Measurements from ENCODE around the gene CCDC30. TPM values are rescaled to one million over a fixed set of nuclear protein-coding genes. Genes with fewer than 3 reads are reported as not detected.

Gene CCDC30
- total and polyA plus RNA-seq, 4 experiments from 2014 or later: 2.5 to 7.1 (median 5.2) TPM

- H3K27ac ChIP-seq (ENCODE audit: low read depth, low read length): no peak overlapping the region
- H3K4me1 ChIP-seq (ENCODE audit: insufficient read depth, low read length): peaks cover 81% of the 10 kb centered on the region
- intact Hi-C loops (cut with micrococcal nuclease): loop anchor here (10.0 kb wide), 1 partner anchor 792 kb away; no protein-coding TSS in a partner anchor
- H3K36me3 ChIP-seq (ENCODE audit: insufficient read depth, low read length): no peaks in the 10 kb centered on the region
- POLR2A ChIA-PET (ENCODE audit: partially characterized antibody): interaction anchor here (1.4 kb wide), 1 partner anchor 24 kb away, joined by 4 read pairs; no protein-coding TSS in a partner anchor
- peaks cover 24 to 49% of the 10 kb centered on the region in 2 donors for H3K36me3 Mint-ChIP-seq
- no peak overlapping the region for H3K4me3 ChIP-seq (ENCODE audit: low read length in 2 of 2)
- no peaks in the 10 kb centered on the region for H3K9me3 ChIP-seq (ENCODE audit: control insufficient read depth in 1 of 2, low read length in 2 of 2)
- peak overlapping the region in 3 of 7 donors; percentile 42 to 48 (median 47) for H3K27ac Mint-ChIP-seq
- H3K4me3 Mint-ChIP-seq: peak overlapping the region in 7 of 8 donors; percentile 17 to 72 (median 39)
- DNase-seq: no peak
- no peaks in the 10 kb centered on the region for H3K27me3 ChIP-seq (ENCODE audit: insufficient read depth, low read length)
- H3K9me3 Mint-ChIP-seq: peaks cover 0 to 5% (median 0%) of the 10 kb centered on the region in 8 donors
- H3K27me3 Mint-ChIP-seq: no peaks in the 10 kb centered on the region
- H3K4me1 Mint-ChIP-seq: peaks cover 69 to 93% (median 79%) of the 10 kb centered on the region in 4 donors
- CTCF ChIA-PET (ENCODE audit: partially characterized antibody): no interaction called here
Measured at GRCh38 chr1:42686418-42686817, 223.3 kb downstream of the CCDC30 start.

- Histone ChIP-seq H3K9me3 (ENCODE audit: control insufficient read depth in 1 of 2, low read length in 2 of 2) (no peaks in the 10 kb centered on the region), H3K27me3 (ENCODE audit: insufficient read depth, low read length) (no peaks in the 10 kb centered on the region), H3K4me3 (ENCODE audit: low read length in 2 of 2) (no peak overlapping the region), H3K27ac (ENCODE audit: low read depth, low read length) (no peak overlapping the region), H3K36me3 (ENCODE audit: insufficient read depth, low read length) (peaks cover 11% of the 10 kb centered on the region), H3K4me1 (ENCODE audit: insufficient read depth, low read length) (peaks cover 90% of the 10 kb centered on the region)
- Mint-ChIP-seq H3K9me3 (no peaks in the 10 kb centered on the region), H3K27me3 (no peaks in the 10 kb centered on the region), H3K4me3 (peak overlapping the region in 5 of 8 donors; percentile 9 to 67 (median 29)), H3K4me1 (peaks cover 75 to 98% (median 87%) of the 10 kb centered on the region in 4 donors), H3K36me3 (peaks cover 17 to 46% of the 10 kb centered on the region in 2 donors), H3K27ac (peak overlapping the region in 2 of 7 donors; percentile 5 to 39)
- DNase-seq: no peak
- CTCF ChIA-PET (ENCODE audit: partially characterized antibody): interaction anchor here (1.0 to 1.1 kb wide), 2 partner anchors 32 to 112 kb away, joined by 3 to 5 read pairs; partner anchors contain the start of gene PPIH
- intact Hi-C loops (cut with micrococcal nuclease): loop anchor here (10.0 kb wide), 1 partner anchor 795 kb away; no protein-coding TSS in a partner anchor
- POLR2A ChIA-PET (ENCODE audit: partially characterized antibody): interaction anchor here (0.8 to 5.2 kb wide), 4 partner anchors 8 to 126 kb away, joined by 3 to 39 read pairs (median 4); partner anchors contain the start of genes PPIH and YBX1
Measured at GRCh38 chr1:42689912-42690311, 226.8 kb downstream of the CCDC30 start.

GRCh38 chr1:42690477-42691156 lies 227.5 kb downstream of the CCDC30 start:
- no peak for DNase-seq
- peaks cover 18% of the 10 kb centered on the region for H3K36me3 ChIP-seq (ENCODE audit: insufficient read depth, low read length)
- no peaks in the 10 kb centered on the region for H3K9me3 ChIP-seq (ENCODE audit: control insufficient read depth in 1 of 2, low read length in 2 of 2)
- peak overlapping the region in 3 of 7 donors; percentile 5 to 53 (median 17) for H3K27ac Mint-ChIP-seq
- intact Hi-C loops (cut with micrococcal nuclease): no loop called here
- H3K4me1 ChIP-seq (ENCODE audit: insufficient read depth, low read length): peaks cover 83% of the 10 kb centered on the region
- no peak overlapping the region for H3K27ac ChIP-seq (ENCODE audit: low read depth, low read length)
- no peaks in the 10 kb centered on the region for H3K27me3 Mint-ChIP-seq
- ChIA-PET CTCF (ENCODE audit: partially characterized antibody) (interaction anchor here (0.9 to 1.2 kb wide), 2 partner anchors 68 to 108 kb away, joined by 3 to 5 read pairs; no protein-coding TSS in a partner anchor), POLR2A (ENCODE audit: partially characterized antibody) (interaction anchor here (0.6 to 5.2 kb wide), 4 partner anchors 8 to 125 kb away, joined by 3 to 39 read pairs (median 3); partner anchors contain the start of gene YBX1)
- H3K36me3 Mint-ChIP-seq: peaks cover 19 to 48% of the 10 kb centered on the region in 2 donors
- peak overlapping the region in 6 of 8 donors; percentile 8 to 61 (median 42) for H3K4me3 Mint-ChIP-seq
- H3K4me1 Mint-ChIP-seq: peaks cover 71 to 95% (median 86%) of the 10 kb centered on the region in 4 donors
- no peaks in the 10 kb centered on the region for H3K9me3 Mint-ChIP-seq
- H3K27me3 ChIP-seq (ENCODE audit: insufficient read depth, low read length): no peaks in the 10 kb centered on the region
- no peak overlapping the region for H3K4me3 ChIP-seq (ENCODE audit: low read length in 2 of 2)

- no peaks in the 10 kb centered on the region for H3K27me3 ChIP-seq (ENCODE audit: insufficient read depth, low read length)
- no peak overlapping the region for H3K27ac ChIP-seq (ENCODE audit: low read depth, low read length)
- Mint-ChIP-seq H3K27ac (peak overlapping the region in 2 of 7 donors; percentile 5 to 17), H3K4me3 (peak overlapping the region in 2 of 8 donors; percentile 51 to 61), H3K36me3 (peaks cover 24 to 53% of the 10 kb centered on the region in 2 donors), H3K9me3 (no peaks in the 10 kb centered on the region), H3K4me1 (peaks cover 69 to 95% (median 82%) of the 10 kb centered on the region in 4 donors), H3K27me3 (no peaks in the 10 kb centered on the region)
- intact Hi-C loops (cut with micrococcal nuclease): no loop called here
- POLR2A ChIA-PET (ENCODE audit: partially characterized antibody): interaction anchor here (1.3 to 5.2 kb wide), 2 partner anchors 9 to 125 kb away, joined by 3 to 39 read pairs; partner anchors contain the start of gene YBX1
- H3K36me3 ChIP-seq (ENCODE audit: insufficient read depth, low read length): peaks cover 23% of the 10 kb centered on the region
- CTCF ChIA-PET (ENCODE audit: partially characterized antibody): interaction anchor here (0.9 to 1.2 kb wide), 2 partner anchors 67 to 109 kb away, joined by 3 to 5 read pairs; no protein-coding TSS in a partner anchor
- no peaks in the 10 kb centered on the region for H3K9me3 ChIP-seq (ENCODE audit: control insufficient read depth in 1 of 2, low read length in 2 of 2)
- peaks cover 77% of the 10 kb centered on the region for H3K4me1 ChIP-seq (ENCODE audit: insufficient read depth, low read length)
- H3K4me3 ChIP-seq (ENCODE audit: low read length in 2 of 2): no peak overlapping the region
- DNase-seq: no peak
Measured at GRCh38 chr1:42691157-42691498, 228.0 kb downstream of the CCDC30 start.

- no peak for DNase-seq
- H3K4me3 ChIP-seq (ENCODE audit: low read length in 2 of 2): no peak overlapping the region
- ChIA-PET CTCF (ENCODE audit: partially characterized antibody) (interaction anchor here (1.0 kb wide), 1 partner anchor 10 kb away, joined by 5 read pairs; the partner anchor contains the start of gene YBX1), POLR2A (ENCODE audit: partially characterized antibody) (interaction anchor here (1.2 to 5.2 kb wide), 2 partner anchors 10 to 28 kb away, joined by 3 to 39 read pairs; partner anchors contain the start of gene YBX1)
- no peak overlapping the region for H3K27ac ChIP-seq (ENCODE audit: low read depth, low read length)
- H3K27me3 Mint-ChIP-seq: no peaks in the 10 kb centered on the region
- peaks cover 35 to 66% of the 10 kb centered on the region in 2 donors for H3K36me3 Mint-ChIP-seq
- H3K9me3 ChIP-seq (ENCODE audit: control insufficient read depth in 1 of 2, low read length in 2 of 2): no peaks in the 10 kb centered on the region
- H3K4me1 Mint-ChIP-seq: peaks cover 58 to 83% (median 70%) of the 10 kb centered on the region in 4 donors
- H3K4me3 Mint-ChIP-seq: peak overlapping the region in 3 of 8 donors; percentile 26 to 57 (median 53)
- H3K4me1 ChIP-seq (ENCODE audit: insufficient read depth, low read length): peaks cover 64% of the 10 kb centered on the region
- H3K9me3 Mint-ChIP-seq: no peaks in the 10 kb centered on the region
- intact Hi-C loops (cut with micrococcal nuclease): no loop called here
- peaks cover 36% of the 10 kb centered on the region for H3K36me3 ChIP-seq (ENCODE audit: insufficient read depth, low read length)
- H3K27ac Mint-ChIP-seq: peak overlapping the region in 6 of 7 donors; percentile 12 to 66 (median 54)
- no peaks in the 10 kb centered on the region for H3K27me3 ChIP-seq (ENCODE audit: insufficient read depth, low read length)
Measured at GRCh38 chr1:42692461-42692860, 229.4 kb downstream of the CCDC30 start.

- Mint-ChIP-seq H3K4me1 (peaks cover 54 to 78% (median 65%) of the 10 kb centered on the region in 4 donors), H3K9me3 (no peaks in the 10 kb centered on the region), H3K4me3 (peak overlapping the region in 4 of 8 donors; percentile 0 to 53 (median 30)), H3K27ac (peak overlapping the region in 6 of 7 donors; percentile 12 to 88 (median 48)), H3K36me3 (peaks cover 35 to 66% of the 10 kb centered on the region in 2 donors), H3K27me3 (no peaks in the 10 kb centered on the region)
- no peaks in the 10 kb centered on the region for H3K27me3 ChIP-seq (ENCODE audit: insufficient read depth, low read length)
- H3K27ac ChIP-seq (ENCODE audit: low read depth, low read length): no peak overlapping the region
- POLR2A ChIA-PET (ENCODE audit: partially characterized antibody): interaction anchor here (1.2 to 5.2 kb wide), 2 partner anchors 11 to 29 kb away, joined by 3 to 39 read pairs; partner anchors contain the start of gene YBX1
- H3K4me3 ChIP-seq (ENCODE audit: low read length in 2 of 2): no peak overlapping the region
- no peaks in the 10 kb centered on the region for H3K9me3 ChIP-seq (ENCODE audit: control insufficient read depth in 1 of 2, low read length in 2 of 2)
- intact Hi-C loops (cut with micrococcal nuclease): no loop called here
- peaks cover 60% of the 10 kb centered on the region for H3K4me1 ChIP-seq (ENCODE audit: insufficient read depth, low read length)
- no peak for DNase-seq
- peaks cover 40% of the 10 kb centered on the region for H3K36me3 ChIP-seq (ENCODE audit: insufficient read depth, low read length)
- CTCF ChIA-PET (ENCODE audit: partially characterized antibody): no interaction called here
Measured at GRCh38 chr1:42692911-42693310, 229.8 kb downstream of the CCDC30 start.

All from CD4-positive, alpha-beta memory T cell (primary cell).